Measurements from ENCODE around the gene ABCC8. TPM values are rescaled to one million over a fixed set of nuclear protein-coding genes. Genes with fewer than 3 reads are reported as not detected.

The ABCC8 gene
- total and polyA plus RNA-seq, 9 of the 15 experiments (the other 6 are each of a cell fraction or from before 2014, with no cell fraction given) = not detected

- TF ChIP-seq CREB3L1 (IDR thresholded peaks at IDR 0.05; ENCODE audit: borderline replicate concordance, low read depth) = peak; percentile 87
- TF ChIP-seq ELK1 (CRISPR knock-in tag; IDR thresholded peaks at IDR 0.05) = no peak
- no peak for TF ChIP-seq LARP7 (IDR thresholded peaks at IDR 0.05)
- TF ChIP-seq BRD4 (IDR thresholded peaks at IDR 0.05) = no peak
- peak; percentile 72 for TF ChIP-seq CREB1 (IDR thresholded peaks at IDR 0.05)
- peak; percentile 62; the same call in 1 of the 2 replicates for TF ChIP-seq CREB1 (CRISPR knock-in tag; IDR thresholded peaks at IDR 0.05)
- TF ChIP-seq MED1 (CRISPR knock-in tag; IDR thresholded peaks at IDR 0.05; ENCODE audit: borderline replicate concordance) = no peak
- no peak for TF ChIP-seq ZNF696 (CRISPR knock-in tag; conservative IDR thresholded peaks at IDR 0.05)
- no peak for TF ChIP-seq EP300 (IDR thresholded peaks at IDR 0.05; ENCODE audit: low read length)
- TF ChIP-seq CBFB (CRISPR knock-in tag; IDR thresholded peaks at IDR 0.05) = no peak
- TF ChIP-seq DDX20 (tag; IDR thresholded peaks at IDR 0.05; ENCODE audit: low read depth) = no peak
- no peak for TF ChIP-seq ZNF507 (tag; conservative IDR thresholded peaks at IDR 0.05)
- no peak for TF ChIP-seq ZC3H4 (CRISPR knock-in tag; IDR thresholded peaks at IDR 0.05; ENCODE audit: borderline replicate concordance)
- TF ChIP-seq KLF16 (IDR thresholded peaks at IDR 0.05) = no peak
- peak; percentile 80 for TF ChIP-seq VEZF1 (CRISPR knock-in tag; IDR thresholded peaks at IDR 0.05)
- TF ChIP-seq L3MBTL2 (IDR thresholded peaks at IDR 0.05) = peak; percentile 98
- peak; percentile 82 for TF ChIP-seq CCNT2 (IDR thresholded peaks at IDR 0.05; ENCODE audit: borderline replicate concordance, extremely low read depth, insufficient read length, low read depth, low read length)
- TF ChIP-seq TARDBP (IDR thresholded peaks at IDR 0.05) = peak; percentile 37; the same call in 1 of the 2 replicates
- peak; percentile 46; the same call in 1 of the 2 replicates for TF ChIP-seq LEF1 (IDR thresholded peaks at IDR 0.05)
- TF ChIP-seq PATZ1 (CRISPR knock-in tag; IDR thresholded peaks at IDR 0.05; ENCODE audit: borderline replicate concordance) = no peak
- peak; percentile 59; the same call in 1 of the 2 replicates for TF ChIP-seq POLR2A (conservative IDR thresholded peaks at IDR 0.05)
- peak in 1 of 3 experiments; percentile 5 for TF ChIP-seq YY1 (IDR thresholded peaks at IDR 0.05; ENCODE audit: borderline replicate concordance in 1 of 3, control insufficient read depth in 1 of 3, extremely low read depth in 1 of 3, insufficient read depth in 3 of 3, insufficient read length in 1 of 3, insufficient replicate concordance in 2 of 3, low read depth in 1 of 3, low read length in 2 of 3)
- no peak for TF ChIP-seq SP1 (CRISPR knock-in tag; IDR thresholded peaks at IDR 0.05)
- TF ChIP-seq CBX1 (IDR thresholded peaks at IDR 0.05; ENCODE audit: low read depth) = no peak
Measured at GRCh38 chr11:17351510-17352176, 125.0 kb downstream of the ABCC8 start, which contains the start of gene NCR3LG1 (continued).
